ENCODE measurements around the gene STARD9.

DNA sequence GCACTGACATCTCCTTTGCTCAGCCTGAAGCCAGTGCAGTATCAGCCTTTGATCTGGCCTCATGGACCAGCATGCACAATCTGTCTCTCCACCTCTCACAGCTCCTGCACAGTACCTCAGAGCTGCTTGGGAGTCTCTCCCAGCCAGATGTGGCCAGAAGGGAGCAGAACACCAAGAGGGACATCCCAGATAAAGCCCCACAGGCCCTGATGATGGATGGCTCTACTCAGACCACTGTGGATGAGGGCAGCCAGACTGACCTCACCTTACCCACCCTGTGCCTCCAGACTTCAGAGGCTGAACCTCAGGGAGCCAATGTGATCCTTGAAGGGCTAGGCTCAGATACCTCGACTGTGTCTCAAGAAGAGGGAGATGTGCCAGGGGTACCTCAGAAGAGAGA lies 117.1 kb downstream of the STARD9 start:
- TF ChIP-seq, protein P1, sequence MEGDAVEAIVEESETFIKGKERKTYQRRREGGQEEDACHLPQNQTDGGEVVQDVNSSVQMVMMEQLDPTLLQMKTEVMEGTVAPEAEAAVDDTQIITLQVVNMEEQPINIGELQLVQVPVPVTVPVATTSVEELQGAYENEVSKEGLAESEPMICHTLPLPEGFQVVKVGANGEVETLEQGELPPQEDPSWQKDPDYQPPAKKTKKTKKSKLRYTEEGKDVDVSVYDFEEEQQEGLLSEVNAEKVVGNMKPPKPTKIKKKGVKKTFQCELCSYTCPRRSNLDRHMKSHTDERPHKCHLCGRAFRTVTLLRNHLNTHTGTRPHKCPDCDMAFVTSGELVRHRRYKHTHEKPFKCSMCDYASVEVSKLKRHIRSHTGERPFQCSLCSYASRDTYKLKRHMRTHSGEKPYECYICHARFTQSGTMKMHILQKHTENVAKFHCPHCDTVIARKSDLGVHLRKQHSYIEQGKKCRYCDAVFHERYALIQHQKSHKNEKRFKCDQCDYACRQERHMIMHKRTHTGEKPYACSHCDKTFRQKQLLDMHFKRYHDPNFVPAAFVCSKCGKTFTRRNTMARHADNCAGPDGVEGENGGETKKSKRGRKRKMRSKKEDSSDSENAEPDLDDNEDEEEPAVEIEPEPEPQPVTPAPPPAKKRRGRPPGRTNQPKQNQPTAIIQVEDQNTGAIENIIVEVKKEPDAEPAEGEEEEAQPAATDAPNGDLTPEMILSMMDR (IDR thresholded peaks at IDR 0.05; ENCODE audit: insufficient read depth, low read depth, low read length), result no peak
- no peak for TF ChIP-seq EZH2 (IDR thresholded peaks at IDR 0.05; ENCODE audit: insufficient read depth, low read length)
